ENCODE measurements around the gene TTYH1.

TTYH1 gene

DNA sequence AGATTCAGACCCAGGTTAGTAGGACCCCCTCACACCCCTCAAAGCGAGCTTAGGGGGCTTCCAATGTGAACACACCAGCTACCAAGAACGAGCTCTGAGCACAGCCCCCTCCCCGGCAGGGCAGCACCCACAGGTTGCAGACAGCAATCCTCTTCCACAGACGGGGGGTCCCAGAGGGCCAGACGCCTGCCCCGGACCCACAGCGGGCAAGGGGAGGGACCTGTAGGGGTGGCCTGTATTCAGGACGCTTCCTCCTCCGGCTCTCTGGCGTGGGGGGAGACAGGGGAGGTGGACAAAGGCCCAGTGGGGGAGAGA, 4.8 kb downstream of the TTYH1 start:
- Histone ChIP-seq H3K27me3 (peaks cover 57% of the 10 kb centered on the region), H3K4me1 (no peaks in the 10 kb centered on the region), H3K9me3 (no peaks in the 10 kb centered on the region), H3K4me3 (ENCODE audit: low read depth, low read length) (no peak overlapping the region), H3K36me3 (no peaks in the 10 kb centered on the region)
- TF ChIP-seq, protein P1, sequence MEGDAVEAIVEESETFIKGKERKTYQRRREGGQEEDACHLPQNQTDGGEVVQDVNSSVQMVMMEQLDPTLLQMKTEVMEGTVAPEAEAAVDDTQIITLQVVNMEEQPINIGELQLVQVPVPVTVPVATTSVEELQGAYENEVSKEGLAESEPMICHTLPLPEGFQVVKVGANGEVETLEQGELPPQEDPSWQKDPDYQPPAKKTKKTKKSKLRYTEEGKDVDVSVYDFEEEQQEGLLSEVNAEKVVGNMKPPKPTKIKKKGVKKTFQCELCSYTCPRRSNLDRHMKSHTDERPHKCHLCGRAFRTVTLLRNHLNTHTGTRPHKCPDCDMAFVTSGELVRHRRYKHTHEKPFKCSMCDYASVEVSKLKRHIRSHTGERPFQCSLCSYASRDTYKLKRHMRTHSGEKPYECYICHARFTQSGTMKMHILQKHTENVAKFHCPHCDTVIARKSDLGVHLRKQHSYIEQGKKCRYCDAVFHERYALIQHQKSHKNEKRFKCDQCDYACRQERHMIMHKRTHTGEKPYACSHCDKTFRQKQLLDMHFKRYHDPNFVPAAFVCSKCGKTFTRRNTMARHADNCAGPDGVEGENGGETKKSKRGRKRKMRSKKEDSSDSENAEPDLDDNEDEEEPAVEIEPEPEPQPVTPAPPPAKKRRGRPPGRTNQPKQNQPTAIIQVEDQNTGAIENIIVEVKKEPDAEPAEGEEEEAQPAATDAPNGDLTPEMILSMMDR (IDR thresholded peaks at IDR 0.05; ENCODE audit: low read depth, low read length) = no peak
- no peak for DNase-seq

DNA sequence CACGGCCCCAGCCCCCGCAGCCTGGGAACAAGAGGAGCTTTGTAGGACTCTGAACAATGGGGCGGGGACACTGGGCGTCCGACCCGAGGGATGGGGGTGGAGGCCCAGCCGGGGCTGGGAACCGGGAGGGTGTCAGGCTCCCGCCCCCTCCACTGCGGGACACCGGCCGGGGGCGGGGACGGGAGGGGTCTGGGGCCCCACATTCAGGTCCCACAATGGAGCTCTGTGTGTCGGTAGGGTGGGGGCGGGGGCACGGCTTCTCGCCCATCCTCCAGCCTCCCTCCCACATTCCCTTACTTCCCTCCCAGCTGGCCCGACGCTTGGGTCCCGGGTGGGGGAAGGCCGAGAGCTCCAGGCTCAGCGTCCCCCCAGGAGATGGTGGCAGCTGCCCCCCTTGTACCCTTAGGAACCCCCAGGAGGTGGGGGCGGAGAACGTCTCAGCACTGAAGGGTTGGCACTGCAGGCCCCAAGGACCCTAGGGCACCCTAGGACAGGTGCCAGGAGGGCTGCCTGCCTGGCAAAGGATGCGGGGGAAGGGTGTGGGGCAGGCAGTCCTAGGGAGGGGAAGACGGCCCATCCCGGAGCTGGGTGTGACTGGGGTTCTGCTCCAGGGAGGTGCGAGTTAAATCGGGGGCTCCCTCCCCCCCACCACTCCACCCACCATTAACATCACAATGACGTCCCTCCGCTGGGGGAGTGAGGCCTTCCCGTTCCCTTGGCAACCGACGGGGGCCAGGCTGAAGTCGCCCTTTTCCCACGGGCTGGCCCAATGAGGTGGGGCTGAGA, 5.3 kb downstream of the TTYH1 start:
- no peak for DNase-seq
- Histone ChIP-seq H3K4me3 (ENCODE audit: low read depth, low read length) (no peak overlapping the region), H3K27me3 (peaks cover 60% of the 10 kb centered on the region)

DNA sequence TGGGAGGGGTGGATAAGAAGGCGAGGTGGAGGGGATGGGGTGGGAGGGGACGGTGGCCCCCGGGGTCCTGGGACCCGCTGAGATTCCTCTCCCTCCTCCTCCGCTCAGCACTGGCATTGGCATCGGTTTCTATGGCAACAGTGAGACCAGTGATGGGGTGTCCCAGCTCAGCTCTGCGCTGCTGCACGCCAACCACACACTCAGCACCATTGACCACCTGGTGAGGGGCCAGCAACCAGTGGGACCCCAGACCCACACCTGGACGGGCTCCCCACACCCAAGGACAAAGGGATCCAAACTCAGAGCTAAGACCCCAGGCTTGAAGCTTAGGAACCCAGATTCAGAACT, 5.9 kb downstream of the TTYH1 start:
- peaks cover 60% of the 10 kb centered on the region for H3K27me3 ChIP-seq
- TF ChIP-seq, protein P1 (IDR thresholded peaks at IDR 0.05; ENCODE audit: low read depth, low read length) = no peak
- no peaks in the 10 kb centered on the region for H3K36me3 ChIP-seq
- no peak for DNase-seq
- H3K4me1 ChIP-seq = no peaks in the 10 kb centered on the region
- H3K4me3 ChIP-seq (ENCODE audit: low read depth, low read length) = no peak overlapping the region
- H3K9me3 ChIP-seq = no peaks in the 10 kb centered on the region

More for the DNA sequence above, 5.3 kb downstream of the TTYH1 start:
- H3K4me1 ChIP-seq = no peaks in the 10 kb centered on the region
- no peaks in the 10 kb centered on the region for H3K9me3 ChIP-seq
- H3K36me3 ChIP-seq = no peaks in the 10 kb centered on the region
- TF ChIP-seq, protein P1 (IDR thresholded peaks at IDR 0.05; ENCODE audit: low read depth, low read length) = no peak

DNA sequence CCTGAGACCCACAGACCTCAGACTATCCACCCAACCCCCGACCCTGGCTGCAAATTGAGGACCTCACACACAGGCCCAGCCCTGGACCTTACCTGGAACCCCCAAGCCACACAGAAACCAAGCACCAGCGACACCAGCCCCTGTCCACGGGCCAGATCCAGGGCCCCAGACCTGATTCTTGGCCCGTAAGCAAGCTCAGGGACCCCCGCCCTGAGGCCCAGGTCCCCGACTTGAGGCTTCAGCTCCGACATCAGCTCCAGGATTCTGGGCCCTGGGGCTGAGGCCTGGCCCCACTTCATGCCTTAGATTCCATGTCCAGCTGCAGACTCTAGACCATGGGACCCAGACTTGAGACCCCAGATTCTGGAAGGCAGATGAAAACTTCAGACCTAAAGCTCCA, 6.3 kb downstream of the TTYH1 start:
- H3K27me3 ChIP-seq = peaks cover 60% of the 10 kb centered on the region
- no peaks in the 10 kb centered on the region for H3K4me1 ChIP-seq
- H3K9me3 ChIP-seq = no peaks in the 10 kb centered on the region
- H3K36me3 ChIP-seq = no peaks in the 10 kb centered on the region
- H3K4me3 ChIP-seq (ENCODE audit: low read depth, low read length) = no peak overlapping the region
- DNase-seq = no peak
- TF ChIP-seq, protein P1 (IDR thresholded peaks at IDR 0.05; ENCODE audit: low read depth, low read length) = no peak

DNA sequence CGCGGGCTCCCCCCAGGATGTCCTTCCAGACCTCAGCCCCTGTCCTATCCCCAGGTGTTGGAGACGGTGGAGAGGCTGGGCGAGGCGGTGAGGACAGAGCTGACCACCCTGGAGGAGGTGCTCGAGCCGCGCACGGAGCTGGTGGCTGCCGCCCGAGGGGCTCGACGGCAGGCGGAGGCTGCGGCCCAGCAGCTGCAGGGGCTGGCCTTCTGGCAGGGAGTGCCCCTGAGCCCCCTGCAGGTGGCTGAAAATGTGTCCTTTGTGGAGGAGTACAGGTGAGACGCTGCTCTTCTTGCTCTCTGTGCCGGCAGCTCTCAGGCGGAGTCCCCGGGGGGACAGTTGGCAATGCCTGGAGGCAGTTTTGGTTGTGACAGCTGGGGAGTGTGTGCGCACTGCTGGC, 6.9 kb downstream of the TTYH1 start:
- Histone ChIP-seq H3K4me1 (no peaks in the 10 kb centered on the region), H3K27me3 (peaks cover 58% of the 10 kb centered on the region), H3K9me3 (no peaks in the 10 kb centered on the region; the same call in 1 of the 2 replicates), H3K36me3 (no peaks in the 10 kb centered on the region), H3K4me3 (ENCODE audit: low read depth, low read length) (no peak overlapping the region)
- no peak for DNase-seq
- TF ChIP-seq, protein P1 (IDR thresholded peaks at IDR 0.05; ENCODE audit: low read depth, low read length) = no peak

DNA sequence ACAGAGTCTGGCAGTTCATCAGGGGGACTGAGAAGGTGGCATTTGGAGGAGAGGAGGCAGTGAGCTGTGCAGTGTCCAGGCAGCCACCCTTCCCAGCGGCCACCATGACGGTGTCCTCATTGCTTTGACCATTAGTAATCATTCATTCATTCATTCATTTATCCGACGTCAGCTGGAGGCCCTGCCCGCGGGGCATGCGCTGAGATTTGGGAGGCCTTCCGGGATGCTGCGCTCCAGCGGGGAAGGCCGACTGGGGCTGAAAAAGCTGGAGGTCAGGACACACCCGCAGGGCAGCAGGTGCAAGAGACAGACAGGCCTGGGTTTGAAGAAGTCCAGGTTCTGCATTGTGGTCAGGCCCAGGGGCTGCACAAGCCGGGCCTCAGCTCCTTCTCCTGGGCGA, 8.9 kb downstream of the TTYH1 start:
- Histone ChIP-seq H3K27me3 (peaks cover 62% of the 10 kb centered on the region), H3K9me3 (no peaks in the 10 kb centered on the region; the same call in 1 of the 2 replicates), H3K4me3 (ENCODE audit: low read depth, low read length) (no peak overlapping the region), H3K36me3 (no peaks in the 10 kb centered on the region), H3K4me1 (no peaks in the 10 kb centered on the region)
- no peak for DNase-seq
- TF ChIP-seq, protein P1 (IDR thresholded peaks at IDR 0.05; ENCODE audit: low read depth, low read length) = no peak

Data from BE2C (cell line).